NT2/D1 (cell line): Measurements from ENCODE around the gene CBY1.

ENCODE experiments used
- DNase-seq: peaks from one replicate; pipeline ENCODE4 v3.0.0-alpha.2; 2011; ENCODE audit warnings: low read depth, low spot score
- H3K27me3 ChIP-seq: 2 replicates; pipeline ENCODE4 v1.6.0; 2011; ENCODE audit warnings: mild to moderate bottlenecking; ENCODE audit not compliant: insufficient read length, insufficient read depth
- H3K36me3 ChIP-seq: 2 replicates; pipeline ENCODE4 v1.6.1; 2011; ENCODE audit warnings: mild to moderate bottlenecking, low read length, mixed read lengths; ENCODE audit not compliant: insufficient read depth, insufficient read length
- H3K4me1 ChIP-seq: 2 replicates; pipeline ENCODE4 v1.5.1; 2011; ENCODE audit not compliant: insufficient read depth, insufficient read length
- H3K4me3 ChIP-seq: 2 replicates; pipeline ENCODE4 v1.5.1; 2011; ENCODE audit warnings: low read depth; ENCODE audit not compliant: insufficient read length
- H3K9ac ChIP-seq: 2 replicates; pipeline ENCODE4 v1.6.0; 2011; ENCODE audit warnings: low read depth; ENCODE audit not compliant: insufficient read length
- H3K9me3 ChIP-seq: 2 replicates; pipeline ENCODE4 v1.5.1; 2011; ENCODE audit warnings: mild to moderate bottlenecking, low read length; ENCODE audit not compliant: insufficient read depth
- SUZ12 ChIP-seq: IDR thresholded peaks from 2 replicates; pipeline ENCODE4 v1.6.1; 2011; ENCODE audit not compliant: insufficient read length, insufficient read depth; ENCODE audit errors: extremely low read depth
- YY1 ChIP-seq: IDR thresholded peaks from 2 replicates; pipeline ENCODE4 v1.6.1; 2011; ENCODE audit not compliant: insufficient read length, insufficient read depth
- ZNF274 ChIP-seq: IDR thresholded peaks from 2 replicates; pipeline ENCODE4 v1.6.1; 2011; ENCODE audit warnings: mild to moderate bottlenecking, low read depth, low read length

CBY1 gene

GRCh38 chr22:38710351-38710750 is 53.9 kb downstream of the CBY1 start:
- Histone ChIP-seq H3K9me3 (no peaks in the 10 kb centered on the region), H3K27me3 (no peaks in the 10 kb centered on the region), H3K9ac (no peak overlapping the region), H3K4me3 (no peak overlapping the region), H3K4me1 (peaks cover 5% of the 10 kb centered on the region), H3K36me3 (peaks cover 29% of the 10 kb centered on the region)
- no peak for DNase-seq
- TF ChIP-seq YY1 = no peak
- TF ChIP-seq ZNF274 = no peak
- TF ChIP-seq SUZ12 = no peak

DNA sequence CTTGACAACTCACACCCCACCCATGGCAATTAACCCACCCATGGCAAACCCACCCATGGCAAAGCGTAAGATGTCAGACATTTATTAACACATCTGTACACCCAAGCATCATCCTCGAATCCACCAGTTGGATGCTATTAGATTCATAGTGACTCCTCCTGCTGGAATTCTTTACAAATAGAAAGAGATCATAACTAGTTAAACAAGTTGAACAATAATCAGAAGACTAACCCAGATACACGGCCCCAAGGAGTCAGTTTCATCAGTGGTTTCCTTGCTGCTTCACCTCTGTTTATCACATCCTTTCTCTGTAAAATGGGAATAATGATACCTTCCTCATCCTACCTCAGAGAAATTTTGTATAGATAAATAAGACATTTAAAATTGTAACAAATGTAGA is 54.4 kb downstream of the CBY1 start:
- Histone ChIP-seq H3K9me3 (no peaks in the 10 kb centered on the region), H3K36me3 (peaks cover 35% of the 10 kb centered on the region), H3K9ac (no peak overlapping the region), H3K4me3 (no peak overlapping the region), H3K4me1 (peaks cover 5% of the 10 kb centered on the region), H3K27me3 (no peaks in the 10 kb centered on the region)
- DNase-seq = no peak
- no peak for TF ChIP-seq ZNF274

DNA sequence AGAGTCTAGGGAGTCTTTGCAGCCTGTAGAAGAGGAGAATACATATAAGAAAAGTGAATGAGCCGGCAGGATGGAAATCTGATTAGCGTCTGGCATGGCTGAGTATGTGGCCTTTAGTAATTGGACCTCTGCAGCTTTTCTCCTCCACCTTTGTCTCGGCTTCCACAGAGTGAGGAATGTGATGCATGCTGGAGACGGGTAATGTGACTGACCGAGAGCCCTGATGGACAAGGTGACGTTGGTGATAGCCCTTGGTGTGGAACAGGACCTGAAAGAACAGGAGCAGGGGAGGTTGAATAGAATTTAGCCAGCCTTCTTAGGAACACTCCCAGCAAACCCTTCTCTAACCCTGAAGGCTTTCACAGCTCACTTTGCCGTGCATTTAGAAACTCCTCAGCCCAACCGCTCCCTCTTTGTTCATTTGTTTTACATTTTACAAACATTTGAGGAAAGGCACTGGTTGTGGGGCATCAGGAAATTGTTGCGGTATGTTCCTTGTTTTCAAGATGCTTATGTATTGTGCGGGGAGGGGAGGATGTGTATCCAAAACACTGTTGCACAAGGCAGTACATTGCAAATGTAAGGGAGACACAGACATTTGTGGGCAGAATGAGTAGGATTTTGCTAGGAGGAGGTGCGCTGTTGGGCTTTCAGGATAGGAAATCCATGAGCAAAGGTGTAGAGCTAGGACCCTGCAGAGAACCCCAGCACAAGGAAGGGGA is 56.2 kb downstream of the CBY1 start:
- no peak overlapping the region for H3K4me3 ChIP-seq
- no peaks in the 10 kb centered on the region for H3K27me3 ChIP-seq
- TF ChIP-seq YY1 (no peak), SUZ12 (no peak), ZNF274 (no peak)
- no peak overlapping the region for H3K9ac ChIP-seq
- H3K9me3 ChIP-seq = no peaks in the 10 kb centered on the region
- H3K4me1 ChIP-seq = peaks cover 7% of the 10 kb centered on the region
- DNase-seq = no peak
- H3K36me3 ChIP-seq = peaks cover 52% of the 10 kb centered on the region

GRCh38 chr22:38713921-38714320 is 57.5 kb downstream of the CBY1 start:
- Histone ChIP-seq H3K9me3 (no peaks in the 10 kb centered on the region), H3K36me3 (peaks cover 52% of the 10 kb centered on the region), H3K4me1 (peaks cover 4% of the 10 kb centered on the region), H3K4me3 (no peak overlapping the region), H3K27me3 (no peaks in the 10 kb centered on the region), H3K9ac (no peak overlapping the region)
- DNase-seq = no peak
- TF ChIP-seq YY1 = no peak
- no peak for TF ChIP-seq ZNF274

GRCh38 chr22:38715176-38715764 is 58.8 kb downstream of the CBY1 start:
- no peaks in the 10 kb centered on the region for H3K9me3 ChIP-seq
- H3K36me3 ChIP-seq = peaks cover 45% of the 10 kb centered on the region
- no peak for DNase-seq
- TF ChIP-seq SUZ12 = no peak
- TF ChIP-seq ZNF274 = no peak
- TF ChIP-seq YY1 = no peak
- H3K9ac ChIP-seq = no peak overlapping the region
- no peak overlapping the region for H3K4me3 ChIP-seq
- peaks cover 4% of the 10 kb centered on the region for H3K4me1 ChIP-seq
- no peaks in the 10 kb centered on the region for H3K27me3 ChIP-seq

GRCh38 chr22:38715852-38716251 is 59.4 kb downstream of the CBY1 start:
- Histone ChIP-seq H3K4me1 (peaks cover 4% of the 10 kb centered on the region), H3K9me3 (no peaks in the 10 kb centered on the region), H3K36me3 (peaks cover 44% of the 10 kb centered on the region), H3K27me3 (no peaks in the 10 kb centered on the region), H3K9ac (no peak overlapping the region), H3K4me3 (no peak overlapping the region)
- no peak for DNase-seq
- TF ChIP-seq SUZ12 (no peak), YY1 (no peak), ZNF274 (no peak)

GRCh38 chr22:38716271-38716670 is 59.8 kb downstream of the CBY1 start:
- Histone ChIP-seq H3K9ac (no peak overlapping the region), H3K4me3 (no peak overlapping the region), H3K9me3 (no peaks in the 10 kb centered on the region), H3K27me3 (no peaks in the 10 kb centered on the region), H3K4me1 (peaks cover 4% of the 10 kb centered on the region), H3K36me3 (peaks cover 47% of the 10 kb centered on the region)
- DNase-seq = no peak
- TF ChIP-seq ZNF274 (no peak), YY1 (no peak), SUZ12 (no peak)
